Caco-2 (cell line): ENCODE results near the gene GALNTL6. TPM values are rescaled to one million over a fixed set of nuclear protein-coding genes. Genes with fewer than 3 reads are reported as not detected.

Experiments used
- BruUV-seq: library from RNA; stranded (reverse); fragments of 400-500 nt; replicated peaks from 2 replicates; lab custom pipeline; 2021; lab: Mats Ljungman, UMichigan
- CTCF ChIA-PET: fragments of 300-600 bp; sonication (Branson Sonifier 250); formaldehyde crosslinking; loops from one replicate; lab custom pipeline; 2022; ENCODE audit warnings: antibody characterized with exemption; lab: Charles Lee
- POLR2A ChIA-PET: fragments of 300-600 bp; sonication (Branson Sonifier 250); formaldehyde crosslinking; loops from one replicate; lab custom pipeline; 2022; ENCODE audit warnings: antibody characterized with exemption; lab: Charles Lee
- DNase-seq, 2 experiments: peaks; one replicate each; pipeline versions ENCODE4 v3.0.0 to v3.0.0-alpha.2; 2020 to 2022
- H3K27me3 ChIP-seq: replicated peaks from 2 replicates; pipeline ENCODE4 v1.6.0; 2011; ENCODE audit warnings: low read length; ENCODE audit not compliant: control insufficient read depth, insufficient read depth
- H3K36me3 ChIP-seq: 2 replicates; pipeline ENCODE4 v1.5.1; 2011; ENCODE audit warnings: low read length; ENCODE audit not compliant: control insufficient read depth, insufficient read depth
- H3K4me1 ChIP-seq: fragments of 250-450 bp; sonication (Bioruptor Pico); 2 replicates; pipeline ENCODE4 v1.5.1; 2020; ENCODE audit warnings: mild to moderate bottlenecking
- H3K4me3 ChIP-seq: 2 replicates; pipeline ENCODE4 v1.5.1; 2011; ENCODE audit warnings: low read depth, mild to moderate bottlenecking, control low read depth, low read length
- H3K9me3 ChIP-seq: fragments of 250-450 bp; sonication (Bioruptor Pico); 2 replicates; pipeline ENCODE4 v1.5.1; 2020; ENCODE audit warnings: mild to moderate bottlenecking, moderate library complexity
- H3K27ac Mint-ChIP-seq: one replicate; pipeline ENCODE4 v1.8.0; 2022; ENCODE audit warnings: mixed read lengths; ENCODE audit not compliant: unreplicated experiment
- H3K27me3 Mint-ChIP-seq: one replicate; pipeline ENCODE4 v1.8.0; 2022; ENCODE audit warnings: mixed read lengths; ENCODE audit not compliant: insufficient read depth, unreplicated experiment
- H3K36me3 Mint-ChIP-seq: one replicate; pipeline ENCODE4 v1.8.0; 2022; ENCODE audit warnings: mild to moderate bottlenecking, mixed read lengths; ENCODE audit not compliant: insufficient read depth, unreplicated experiment
- H3K4me1 Mint-ChIP-seq: one replicate; pipeline ENCODE4 v1.8.0; 2022; ENCODE audit warnings: low read depth, mixed read lengths; ENCODE audit not compliant: unreplicated experiment
- H3K4me3 Mint-ChIP-seq: one replicate; pipeline ENCODE4 v1.8.0; 2022; ENCODE audit warnings: mild to moderate bottlenecking, moderate library complexity, mixed read lengths; ENCODE audit not compliant: unreplicated experiment
- H3K9me3 Mint-ChIP-seq: one replicate; pipeline ENCODE4 v1.8.0; 2022; ENCODE audit warnings: mixed read lengths; ENCODE audit not compliant: unreplicated experiment
- intact Hi-C: fragments of 100-400 bp; cut with micrococcal nuclease; formaldehyde crosslinking; loops from one replicate; pipeline ENCODE4 v1.10.0; 2022; ENCODE audit not compliant: unreplicated experiment
- total RNA-seq: library from RNA; stranded (reverse); gene quantifications from 2 replicates; pipeline ENCODE4 v1.2.3, GENCODE V29; 2022
- TF ChIP-seq, protein P1 (sequence below), 2 experiments: fragments of 200-600 bp in 1 of 2; IDR thresholded peaks; 1 replicate in 1 of 2; 2 replicates in 1 of 2; pipeline versions ENCODE4 v1.5.1 to v1.8.0; 2011 to 2022; ENCODE audit warnings: antibody characterized with exemption in 1 of 2, control low read depth in 1 of 2, inconsistent platforms in 1 of 2, low read depth in 1 of 2, low read length in 1 of 2, mild to moderate bottlenecking in 1 of 2, moderate library complexity in 1 of 2; ENCODE audit not compliant: insufficient read depth in 1 of 2, severe bottlenecking in 1 of 2, unreplicated experiment in 1 of 2

Gene GALNTL6
- total RNA-seq, 1 experiment from 2014 or later, result not detected

DNA sequence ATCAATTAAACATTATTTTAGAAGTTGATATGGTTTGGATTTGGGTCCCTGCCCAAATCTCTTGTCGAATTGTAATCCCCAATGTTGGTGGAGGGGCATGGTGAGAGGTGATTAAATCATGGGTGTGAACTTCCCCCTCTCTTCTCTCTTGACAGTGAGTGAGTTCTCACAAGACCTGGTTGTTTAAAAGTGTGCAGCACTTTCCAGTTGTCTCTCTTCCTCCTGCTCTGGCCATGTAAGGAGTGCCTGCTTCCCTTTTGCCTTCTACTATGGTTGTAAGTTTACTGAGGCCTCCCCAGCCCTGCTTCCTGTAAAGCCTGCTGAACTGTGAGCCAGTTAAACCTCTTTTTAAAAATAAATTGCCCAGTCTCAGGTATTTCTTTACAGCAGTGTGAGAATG is 141.4 kb downstream of the GALNTL6 start:
- no peaks in the 10 kb centered on the region for H3K36me3 ChIP-seq
- no peaks in the 10 kb centered on the region for H3K36me3 Mint-ChIP-seq
- CTCF ChIA-PET, result no interaction called here
- POLR2A ChIA-PET, result no interaction called here
- no peaks in the 10 kb centered on the region for H3K9me3 ChIP-seq
- H3K9me3 Mint-ChIP-seq, result no peaks in the 10 kb centered on the region
- H3K4me3 ChIP-seq, result no peak overlapping the region
- no peak for DNase-seq
- H3K4me1 Mint-ChIP-seq, result peaks cover 7% of the 10 kb centered on the region
- no peak overlapping the region for H3K4me3 Mint-ChIP-seq
- no peaks in the 10 kb centered on the region for H3K4me1 ChIP-seq
- H3K27me3 Mint-ChIP-seq, result no peaks in the 10 kb centered on the region
- intact Hi-C loops, result no loop called here
- no peak overlapping the region for H3K27ac Mint-ChIP-seq
- no peaks in the 10 kb centered on the region for H3K27me3 ChIP-seq
- TF ChIP-seq, protein P1, sequence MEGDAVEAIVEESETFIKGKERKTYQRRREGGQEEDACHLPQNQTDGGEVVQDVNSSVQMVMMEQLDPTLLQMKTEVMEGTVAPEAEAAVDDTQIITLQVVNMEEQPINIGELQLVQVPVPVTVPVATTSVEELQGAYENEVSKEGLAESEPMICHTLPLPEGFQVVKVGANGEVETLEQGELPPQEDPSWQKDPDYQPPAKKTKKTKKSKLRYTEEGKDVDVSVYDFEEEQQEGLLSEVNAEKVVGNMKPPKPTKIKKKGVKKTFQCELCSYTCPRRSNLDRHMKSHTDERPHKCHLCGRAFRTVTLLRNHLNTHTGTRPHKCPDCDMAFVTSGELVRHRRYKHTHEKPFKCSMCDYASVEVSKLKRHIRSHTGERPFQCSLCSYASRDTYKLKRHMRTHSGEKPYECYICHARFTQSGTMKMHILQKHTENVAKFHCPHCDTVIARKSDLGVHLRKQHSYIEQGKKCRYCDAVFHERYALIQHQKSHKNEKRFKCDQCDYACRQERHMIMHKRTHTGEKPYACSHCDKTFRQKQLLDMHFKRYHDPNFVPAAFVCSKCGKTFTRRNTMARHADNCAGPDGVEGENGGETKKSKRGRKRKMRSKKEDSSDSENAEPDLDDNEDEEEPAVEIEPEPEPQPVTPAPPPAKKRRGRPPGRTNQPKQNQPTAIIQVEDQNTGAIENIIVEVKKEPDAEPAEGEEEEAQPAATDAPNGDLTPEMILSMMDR (IDR thresholded peaks at IDR 0.05; ENCODE audit: insufficient read depth in 1 of 2, low read depth in 1 of 2, low read length in 1 of 2, severe bottlenecking in 1 of 2, unreplicated experiment in 1 of 2), result no peak
- BruUV-seq, result no TSS peak

DNA sequence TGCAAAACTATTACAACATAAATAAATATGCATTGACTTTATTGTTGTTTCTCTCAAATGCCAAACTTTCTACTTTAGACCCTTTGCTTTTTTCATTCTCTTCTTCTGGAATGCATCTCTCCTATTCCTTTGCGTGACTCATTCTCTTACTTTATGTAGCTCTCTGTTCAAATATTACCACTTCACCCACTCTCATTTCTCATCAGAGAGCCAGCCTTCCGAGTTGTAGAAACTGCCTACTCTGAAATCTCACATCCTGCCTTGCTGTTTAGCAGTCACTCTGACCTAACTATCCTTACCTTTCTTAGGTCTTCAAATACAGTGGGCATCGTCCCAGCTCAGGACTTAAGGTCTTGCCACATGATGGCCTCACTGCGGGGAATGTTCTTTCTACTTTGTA is 143.5 kb downstream of the GALNTL6 start:
- no peaks in the 10 kb centered on the region for H3K9me3 Mint-ChIP-seq
- Histone ChIP-seq H3K4me3 (no peak overlapping the region), H3K36me3 (no peaks in the 10 kb centered on the region), H3K27me3 (no peaks in the 10 kb centered on the region), H3K9me3 (no peaks in the 10 kb centered on the region), H3K4me1 (peaks cover 1% of the 10 kb centered on the region; the same call in 1 of the 2 replicates)
- no peaks in the 10 kb centered on the region for H3K27me3 Mint-ChIP-seq
- no peak overlapping the region for H3K4me3 Mint-ChIP-seq
- intact Hi-C loops, result no loop called here
- H3K36me3 Mint-ChIP-seq, result no peaks in the 10 kb centered on the region
- TF ChIP-seq, protein P1 (IDR thresholded peaks at IDR 0.05; ENCODE audit: insufficient read depth in 1 of 2, low read depth in 1 of 2, low read length in 1 of 2, severe bottlenecking in 1 of 2, unreplicated experiment in 1 of 2), result no peak
- ChIA-PET CTCF (no interaction called here), POLR2A (no interaction called here)
- no TSS peak for BruUV-seq
- DNase-seq, result no peak
- H3K4me1 Mint-ChIP-seq, result peaks cover 7% of the 10 kb centered on the region
- no peak overlapping the region for H3K27ac Mint-ChIP-seq

DNA sequence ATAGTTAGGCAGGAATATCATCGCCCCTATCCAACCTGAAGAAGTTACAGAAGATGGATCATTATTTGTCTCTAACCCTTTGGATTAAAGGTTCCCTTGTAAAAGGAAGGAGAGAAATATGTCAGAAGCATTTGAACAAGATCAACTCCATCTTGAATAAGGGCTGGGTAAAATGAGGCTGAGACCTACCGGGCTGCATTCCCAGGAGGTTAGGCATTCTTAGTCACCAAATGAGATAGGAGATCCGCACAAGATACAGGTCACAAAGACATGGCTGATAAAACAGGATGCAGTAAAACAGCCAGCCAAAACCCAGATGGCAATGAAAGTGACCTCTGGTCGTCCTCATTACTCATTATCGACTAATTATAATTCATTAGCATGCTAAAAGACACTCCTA is 148.9 kb downstream of the GALNTL6 start:
- peaks cover 8% of the 10 kb centered on the region; the same call in 1 of the 2 replicates for H3K4me1 ChIP-seq
- Mint-ChIP-seq H3K27me3 (no peaks in the 10 kb centered on the region), H3K4me1 (peaks cover 8% of the 10 kb centered on the region), H3K36me3 (no peaks in the 10 kb centered on the region), H3K27ac (no peak overlapping the region), H3K4me3 (no peak overlapping the region), H3K9me3 (no peaks in the 10 kb centered on the region)
- H3K27me3 ChIP-seq, result no peaks in the 10 kb centered on the region
- intact Hi-C loops, result no loop called here
- CTCF ChIA-PET, result no interaction called here
- H3K4me3 ChIP-seq, result no peak overlapping the region
- DNase-seq, result no peak
- TF ChIP-seq, protein P1 (IDR thresholded peaks at IDR 0.05; ENCODE audit: insufficient read depth in 1 of 2, low read depth in 1 of 2, low read length in 1 of 2, severe bottlenecking in 1 of 2, unreplicated experiment in 1 of 2), result no peak
- no TSS peak for BruUV-seq
- POLR2A ChIA-PET, result no interaction called here
- no peaks in the 10 kb centered on the region for H3K9me3 ChIP-seq
- no peaks in the 10 kb centered on the region for H3K36me3 ChIP-seq
